Stimulated activated CD8-positive, alpha-beta memory T cell treated with anti-CD3 and anti-CD28 coated beads, Interleukin-15, amount 100 ng/mL, for 4 hours (primary cell): ENCODE results near the gene BRIP1.
"Not testable (repeated sequence)": the region's sequence is repeated elsewhere in the genome, so short reads cannot be mapped to it uniquely, and the experiment has no call there.

Experiments used
- DNase-seq, 2 donors: peaks; one replicate each; pipeline ENCODE4 v3.0.0-alpha.2; 2020; ENCODE audit warnings: low read depth in 2 of 2

BRIP1 gene

GRCh38 chr17:61803216-61803615 lies 60.1 kb downstream of the BRIP1 start:
- DNase-seq = no peak

- DNase-seq = no peak
These were observed 63.4 kb downstream of the BRIP1 start for GRCh38 chr17:61799812-61800484.

- no peak for DNase-seq
These were observed 66.0 kb downstream of the BRIP1 start for GRCh38 chr17:61797283-61797682.

GRCh38 chr17:61795546-61795945 lies 67.8 kb downstream of the BRIP1 start:
- DNase-seq = no peak

GRCh38 chr17:61794792-61795191 lies 68.5 kb downstream of the BRIP1 start:
- no peak for DNase-seq

- no peak for DNase-seq
These were observed 69.1 kb downstream of the BRIP1 start for GRCh38 chr17:61794242-61794641.

GRCh38 chr17:61793565-61793964 lies 69.8 kb downstream of the BRIP1 start:
- DNase-seq = no peak

GRCh38 chr17:61789872-61790271 lies 73.5 kb downstream of the BRIP1 start:
- DNase-seq = no peak

- no peak for DNase-seq
These were observed 77.2 kb downstream of the BRIP1 start for GRCh38 chr17:61786088-61786487.

- no peak for DNase-seq
These were observed 78.8 kb downstream of the BRIP1 start for GRCh38 chr17:61784510-61784909.

- DNase-seq = no peak
These were observed 79.6 kb downstream of the BRIP1 start for GRCh38 chr17:61783556-61784304.

GRCh38 chr17:61783120-61783519 lies 80.2 kb downstream of the BRIP1 start:
- no peak for DNase-seq

GRCh38 chr17:61782683-61783082 lies 80.6 kb downstream of the BRIP1 start:
- DNase-seq = no peak

- no peak for DNase-seq
These were observed 88.0 kb downstream of the BRIP1 start for GRCh38 chr17:61775364-61775763.

GRCh38 chr17:61774724-61775123 lies 88.6 kb downstream of the BRIP1 start:
- no peak for DNase-seq

GRCh38 chr17:61774087-61774486 lies 89.2 kb downstream of the BRIP1 start:
- not testable (repeated sequence) for DNase-seq

- no peak for DNase-seq
These were observed 92.4 kb downstream of the BRIP1 start for GRCh38 chr17:61770752-61771533.

GRCh38 chr17:61770043-61770442 lies 93.3 kb downstream of the BRIP1 start:
- no peak for DNase-seq

GRCh38 chr17:61768405-61768804 lies 94.9 kb downstream of the BRIP1 start:
- DNase-seq = no peak

- no peak for DNase-seq
These were observed 96.8 kb downstream of the BRIP1 start for GRCh38 chr17:61766520-61766919.

GRCh38 chr17:61764846-61765245 lies 98.5 kb downstream of the BRIP1 start:
- DNase-seq = no peak

- no peak for DNase-seq
These were observed 101.5 kb downstream of the BRIP1 start for GRCh38 chr17:61761827-61762226.

GRCh38 chr17:61759362-61759761 lies 104.0 kb downstream of the BRIP1 start:
- DNase-seq = no peak
